Right lobe of liver (tissue), 6 donors: ENCODE measurements around the gene VGLL4. TPM values are rescaled to one million over a fixed set of nuclear protein-coding genes. Genes with fewer than 3 reads are reported as not detected.

Experiments
- ATAC-seq, 4 donors: fragments of 200-7000 bp; cut with Tn5 transposase; one replicate each; pipeline ENCODE4 v1.9.1; 2020; ENCODE audit warnings: mild to moderate bottlenecking in 4 of 4, moderate library complexity in 4 of 4
- DNase-seq, 3 donors: peaks; one replicate each; pipeline ENCODE4 v3.0.0-alpha.2; 2020
- H3K27ac ChIP-seq, 3 donors: fragments of 200-600 bp; one replicate each; pipeline ENCODE4 v1.8.0; 2022
- H3K27me3 ChIP-seq, 2 donors: fragments of 200-600 bp; one replicate each; pipeline ENCODE4 v1.8.0; 2022
- H3K36me3 ChIP-seq, 4 donors: fragments of 200-600 bp; sonication (generic) in 1 of 4; one replicate each; pipeline versions ENCODE4 v1.5.1 to v1.8.0; 2017 to 2022; ENCODE audit warnings: control low read depth in 1 of 4
- H3K4me1 ChIP-seq, 4 donors: fragments of 200-600 bp; sonication (generic) in 1 of 4; one replicate each; pipeline versions ENCODE4 v1.5.1 to v1.8.0; 2017 to 2022; ENCODE audit warnings: control low read depth in 1 of 4
- H3K4me3 ChIP-seq, 3 donors: fragments of 200-600 bp; one replicate each; pipeline ENCODE4 v1.8.0; 2022
- H3K9me3 ChIP-seq, 4 donors: fragments of 200-600 bp; sonication (generic) in 1 of 4; one replicate each; pipeline versions ENCODE4 v1.5.1 to v1.8.0; 2017 to 2022; ENCODE audit warnings: control low read depth in 1 of 4
- POLR2A ChIP-seq: fragments of 450-650 bp; IDR thresholded peaks from one replicate; pipeline ENCODE4 v1.6.1; 2017; ENCODE audit warnings: antibody characterized with exemption, mild to moderate bottlenecking
- WGBS: methylation state at CpG from one replicate; pipeline ENCODE4 v1.1.6; 2018; ENCODE audit warnings: low coverage, low lambda C conversion rate; ENCODE audit not compliant: insufficient coverage; ENCODE audit errors: missing lambda C conversion rate; 5-methylcytosine and 5-hydroxymethylcytosine counted together
- intact Hi-C, 2 donors: fragments of 100-400 bp; cut with DNase I; formaldehyde crosslinking; loops; one replicate each; pipeline versions ENCODE4 v1.11.2 to v1.14.1; 2022
- total RNA-seq, 6 experiments: library from RNA; depleted of rRNA in 2 of 6; stranded (reverse); fragments of >200 nt in 2 of 6; fragmentation: NEBNext Ultra II Directional in 3 of 6; extraction: Animal tissue kit (Norgen Biotek cat#: 25700) in 3 of 6; gene quantifications; one replicate each; pipeline versions ENCODE4 v1.1.0 to v1.2.4, GENCODE V29; 2016 to 2023
- TF ChIP-seq, protein P1 (sequence below), 4 donors: fragments of 200-600 bp in 3 of 4; fragments of 450-650 bp in 1 of 4; IDR thresholded peaks; one replicate each; pipeline versions ENCODE4 v1.5.1 to v1.8.0; 2016 to 2022; ENCODE audit warnings: antibody characterized with exemption in 4 of 4, mild to moderate bottlenecking in 2 of 4
- donor health status: DM: no; HTN: yes; CAD: no.
- donor health status: DM: no; HTN: no; CAD: no.
- donor health status: DM: no; HTN: no; CAD: no.
- donor health status: DM: no; HTN: yes; CAD: no.
- donor health status: DM: no; HTN: yes; CAD: no.

The VGLL4 gene
- total RNA-seq, 6 experiments from 2014 or later, result 10.4 to 22.4 (median 15.2) TPM

DNA sequence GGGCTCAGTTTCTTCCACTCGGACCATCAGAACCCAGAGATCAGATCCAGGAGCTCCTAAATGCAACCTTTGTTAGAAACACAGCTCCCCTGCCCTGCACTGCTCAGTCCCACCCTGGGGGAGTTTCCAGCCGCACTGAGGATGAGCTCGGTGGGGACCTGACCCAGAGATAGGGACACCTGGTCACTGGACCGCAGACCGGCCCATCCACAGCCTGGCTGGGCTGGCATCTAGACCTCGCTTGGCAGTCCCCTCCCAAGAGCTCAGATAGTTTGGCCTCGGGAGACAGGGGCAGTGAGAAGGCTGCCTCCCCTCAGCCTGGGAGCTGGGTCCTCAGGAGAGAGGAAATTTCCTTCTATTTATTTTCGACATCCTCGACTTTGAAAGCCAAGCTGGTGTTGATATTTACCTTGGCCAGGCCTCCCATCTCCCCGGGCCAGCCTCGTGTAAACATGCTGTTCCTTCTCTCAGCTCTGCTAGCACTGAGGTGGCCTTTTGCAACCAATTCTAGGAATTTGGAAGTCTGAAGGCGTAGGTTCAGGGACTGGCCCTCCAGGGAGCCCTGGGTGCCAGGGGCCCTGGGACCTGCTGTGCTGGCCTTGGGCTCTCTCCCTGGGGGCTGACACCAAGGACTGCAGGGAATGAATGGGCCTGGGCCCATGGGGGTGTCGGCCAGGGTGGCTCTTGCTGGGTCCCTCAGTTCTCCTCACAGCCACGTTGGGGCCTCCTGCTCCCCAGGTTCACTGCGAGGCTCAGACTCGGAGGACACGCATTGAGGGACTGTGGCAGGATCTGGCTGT, 90.1 kb downstream of the VGLL4 start:
- Histone ChIP-seq H3K36me3 (peaks cover 0 to 17% (median 5%) of the 10 kb centered on the region in 4 donors), H3K27me3 (no peaks in the 10 kb centered on the region), H3K4me1 (peaks cover 0 to 8% (median 4%) of the 10 kb centered on the region in 4 donors), H3K9me3 (no peaks in the 10 kb centered on the region), H3K27ac (no peak overlapping the region), H3K4me3 (no peak overlapping the region)
- intact Hi-C loops, result no loop called here
- TF ChIP-seq POLR2A, result no peak
- TF ChIP-seq, protein P1, sequence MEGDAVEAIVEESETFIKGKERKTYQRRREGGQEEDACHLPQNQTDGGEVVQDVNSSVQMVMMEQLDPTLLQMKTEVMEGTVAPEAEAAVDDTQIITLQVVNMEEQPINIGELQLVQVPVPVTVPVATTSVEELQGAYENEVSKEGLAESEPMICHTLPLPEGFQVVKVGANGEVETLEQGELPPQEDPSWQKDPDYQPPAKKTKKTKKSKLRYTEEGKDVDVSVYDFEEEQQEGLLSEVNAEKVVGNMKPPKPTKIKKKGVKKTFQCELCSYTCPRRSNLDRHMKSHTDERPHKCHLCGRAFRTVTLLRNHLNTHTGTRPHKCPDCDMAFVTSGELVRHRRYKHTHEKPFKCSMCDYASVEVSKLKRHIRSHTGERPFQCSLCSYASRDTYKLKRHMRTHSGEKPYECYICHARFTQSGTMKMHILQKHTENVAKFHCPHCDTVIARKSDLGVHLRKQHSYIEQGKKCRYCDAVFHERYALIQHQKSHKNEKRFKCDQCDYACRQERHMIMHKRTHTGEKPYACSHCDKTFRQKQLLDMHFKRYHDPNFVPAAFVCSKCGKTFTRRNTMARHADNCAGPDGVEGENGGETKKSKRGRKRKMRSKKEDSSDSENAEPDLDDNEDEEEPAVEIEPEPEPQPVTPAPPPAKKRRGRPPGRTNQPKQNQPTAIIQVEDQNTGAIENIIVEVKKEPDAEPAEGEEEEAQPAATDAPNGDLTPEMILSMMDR (IDR thresholded peaks at IDR 0.05), result no peak
- 50% methylated on average over 6 of the region's 17 CpGs for WGBS
- DNase-seq (no peak), ATAC-seq (peak; percentile 31 to 69 (median 41))

DNA sequence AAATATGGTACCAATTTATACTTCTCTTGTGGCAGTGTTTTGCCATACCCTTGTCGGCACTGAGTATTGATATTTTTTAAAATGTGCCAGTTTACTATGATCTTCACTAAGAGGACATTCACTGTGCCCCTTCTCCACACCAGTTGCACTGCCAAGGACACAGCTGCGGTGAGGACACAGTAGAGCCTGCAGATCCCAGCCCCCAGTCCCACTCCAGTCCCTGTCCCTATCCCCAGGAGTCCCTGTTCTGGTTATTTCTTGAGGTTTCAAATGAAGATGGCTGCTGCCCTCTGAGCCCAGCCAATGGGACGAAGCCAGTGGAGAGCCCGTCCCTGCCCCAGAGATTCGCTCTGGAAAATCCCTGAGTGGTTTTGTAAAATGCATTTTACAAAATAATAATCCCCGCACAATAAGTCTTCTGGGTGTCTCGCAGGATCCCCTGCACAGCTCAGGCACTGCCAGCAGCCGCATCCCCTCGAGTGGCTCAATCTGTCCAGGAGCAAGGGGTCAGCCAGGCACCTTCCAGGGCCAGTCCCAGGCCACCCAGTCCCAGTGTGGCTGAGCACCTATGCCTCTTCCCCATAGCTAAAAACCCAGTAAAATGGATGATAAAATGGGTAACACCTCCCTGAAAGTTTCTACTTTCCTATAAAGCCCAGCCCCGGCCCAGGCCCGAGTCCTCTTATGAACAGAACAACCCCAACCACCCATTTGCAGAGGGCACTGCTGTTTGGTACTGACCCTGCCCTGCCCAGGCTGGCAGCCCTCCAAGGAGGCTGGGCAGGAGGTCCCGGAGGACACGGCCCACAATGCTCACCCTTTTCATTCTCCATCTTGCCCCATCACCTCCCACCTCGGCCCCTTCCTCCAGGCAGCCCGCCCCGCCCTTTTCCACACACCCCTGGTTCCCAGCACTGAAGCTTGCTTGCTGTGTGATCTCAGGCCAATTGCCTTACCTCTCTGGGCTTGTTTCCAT, 91.1 kb downstream of the VGLL4 start:
- peak in 1 of 4 donors; percentile 6 for ATAC-seq
- intact Hi-C loops, result no loop called here
- no peak overlapping the region for H3K4me3 ChIP-seq
- no peaks in the 10 kb centered on the region for H3K9me3 ChIP-seq
- TF ChIP-seq, protein P1 (IDR thresholded peaks at IDR 0.05), result no peak
- no peak for TF ChIP-seq POLR2A
- no peak overlapping the region for H3K27ac ChIP-seq
- DNase-seq, result no peak
- H3K27me3 ChIP-seq, result no peaks in the 10 kb centered on the region
- peaks cover 0 to 8% (median 4%) of the 10 kb centered on the region in 4 donors for H3K4me1 ChIP-seq
- WGBS, result 94% methylated on average over 4 of the region's 16 CpGs
- peaks cover 0 to 9% (median 3%) of the 10 kb centered on the region in 4 donors for H3K36me3 ChIP-seq

DNA sequence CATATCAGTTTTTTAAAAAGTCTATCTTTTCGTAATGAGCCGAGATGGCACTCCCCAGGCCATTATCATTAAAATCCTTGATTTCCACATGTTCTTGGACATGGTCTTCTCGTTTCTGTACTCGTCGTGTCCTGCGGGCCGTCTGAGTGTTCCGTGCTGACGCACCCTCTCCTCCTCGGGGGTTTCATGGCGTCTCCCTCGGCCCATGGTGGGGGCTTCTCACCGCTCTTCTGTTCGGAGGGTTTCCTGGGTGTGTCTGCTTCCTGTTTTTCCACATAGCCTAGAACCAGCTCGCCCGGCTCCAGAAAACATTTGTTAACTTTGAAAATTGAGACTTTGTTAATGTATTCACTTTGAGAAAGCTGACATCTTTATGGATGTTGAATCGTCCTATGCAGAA, 92.7 kb downstream of the VGLL4 start:
- WGBS, result 82% methylated on average over 12 of the region's 17 CpGs
- ATAC-seq (no peak), DNase-seq (peak in 1 of 3 donors; percentile 33)
- no peaks in the 10 kb centered on the region for H3K36me3 ChIP-seq
- intact Hi-C loops, result no loop called here
- peaks cover 0 to 3% (median 0%) of the 10 kb centered on the region in 4 donors for H3K9me3 ChIP-seq
- H3K27ac ChIP-seq, result no peak overlapping the region
- no peak overlapping the region for H3K4me3 ChIP-seq
- peaks cover 0 to 8% (median 4%) of the 10 kb centered on the region in 4 donors for H3K4me1 ChIP-seq
- no peaks in the 10 kb centered on the region for H3K27me3 ChIP-seq
- TF ChIP-seq, protein P1 (IDR thresholded peaks at IDR 0.05), result no peak
- no peak for TF ChIP-seq POLR2A

DNA sequence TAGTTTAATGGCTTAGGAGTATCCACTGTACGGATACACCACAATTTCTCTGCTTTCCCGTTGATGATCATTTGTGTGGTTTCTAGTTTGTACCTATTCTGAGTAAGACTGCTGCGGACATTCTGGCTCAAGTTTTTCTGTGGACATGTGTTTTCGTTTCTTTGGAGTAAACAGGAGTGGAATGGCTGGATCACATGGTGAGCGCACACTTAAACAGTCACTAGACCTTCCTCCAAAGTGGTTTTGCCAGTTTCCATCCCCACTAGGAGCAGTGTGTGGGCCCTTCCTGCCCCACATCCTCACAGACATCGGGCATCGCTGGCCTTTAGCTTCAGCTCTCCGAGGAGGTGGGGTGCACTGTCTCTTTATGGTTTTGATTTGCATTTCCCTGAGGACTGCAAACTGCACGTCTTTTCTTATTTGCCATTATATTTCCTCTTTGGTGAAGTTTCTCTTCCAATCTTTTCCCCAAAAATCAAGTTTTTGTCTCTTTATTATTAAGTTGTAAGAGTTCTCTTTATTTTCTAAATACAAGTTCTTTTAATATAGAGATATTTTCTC, 94.1 kb downstream of the VGLL4 start:
- intact Hi-C loops, result no loop called here

More for the DNA sequence above, 94.1 kb downstream of the VGLL4 start:
- H3K4me3 ChIP-seq, result no peak overlapping the region
- peaks cover 0 to 3% (median 0%) of the 10 kb centered on the region in 4 donors for H3K9me3 ChIP-seq
- no peaks in the 10 kb centered on the region for H3K27me3 ChIP-seq
- 78% methylated on average over 8 of the region's 9 CpGs for WGBS
- no peak for TF ChIP-seq POLR2A
- TF ChIP-seq, protein P1 (IDR thresholded peaks at IDR 0.05), result no peak
- no peak overlapping the region for H3K27ac ChIP-seq
- ATAC-seq, result no peak
- no peaks in the 10 kb centered on the region for H3K36me3 ChIP-seq
- peaks cover 0 to 8% (median 4%) of the 10 kb centered on the region in 4 donors for H3K4me1 ChIP-seq
- DNase-seq, result peak in 1 of 3 donors; percentile 35
